ENCODE results near the gene TNIP1.

Gene TNIP1

DNA sequence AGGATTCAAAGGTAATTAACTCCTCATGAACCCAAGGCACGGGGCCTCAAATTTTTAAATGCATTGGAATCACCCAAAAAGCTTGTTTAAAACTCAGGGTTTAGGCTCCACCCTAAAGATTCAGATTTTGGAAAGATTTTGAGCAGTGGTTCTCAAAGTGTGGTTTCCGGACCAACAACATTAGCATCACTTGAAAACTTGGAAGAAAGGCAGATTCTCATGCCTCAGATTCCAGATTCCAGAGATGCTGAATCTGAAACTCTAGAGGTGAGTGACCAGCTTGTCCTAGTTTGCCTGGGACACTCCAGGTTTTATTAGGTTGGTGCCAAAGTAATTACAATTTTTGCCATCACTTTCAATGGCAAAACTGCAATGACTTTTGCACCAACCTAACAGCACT, 24.7 kb upstream of the TNIP1 start:
- no peak for DNase-seq (ENCODE audit: low read depth in 2 of 2)

DNA sequence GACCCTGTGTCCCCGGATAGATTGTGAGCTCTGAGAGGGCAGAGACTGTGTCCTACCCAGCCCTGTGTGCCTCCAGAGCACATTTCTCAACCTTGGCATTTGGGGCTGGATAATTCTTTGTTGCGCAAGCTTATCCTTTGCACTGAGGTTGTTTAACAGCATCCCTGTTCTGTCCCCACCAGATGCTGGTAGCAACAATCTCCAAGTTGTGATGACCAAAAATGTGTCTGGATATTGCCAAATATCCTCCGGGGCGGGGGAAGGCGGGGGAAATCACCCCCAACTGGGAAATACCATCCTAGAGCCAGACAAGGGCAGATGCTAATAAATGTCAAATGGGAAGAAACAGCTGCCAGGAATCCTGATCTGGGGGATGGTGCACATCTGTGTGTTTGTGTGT, 24.0 kb upstream of the TNIP1 start:
- DNase-seq (ENCODE audit: low read depth in 2 of 2): no peak

DNA sequence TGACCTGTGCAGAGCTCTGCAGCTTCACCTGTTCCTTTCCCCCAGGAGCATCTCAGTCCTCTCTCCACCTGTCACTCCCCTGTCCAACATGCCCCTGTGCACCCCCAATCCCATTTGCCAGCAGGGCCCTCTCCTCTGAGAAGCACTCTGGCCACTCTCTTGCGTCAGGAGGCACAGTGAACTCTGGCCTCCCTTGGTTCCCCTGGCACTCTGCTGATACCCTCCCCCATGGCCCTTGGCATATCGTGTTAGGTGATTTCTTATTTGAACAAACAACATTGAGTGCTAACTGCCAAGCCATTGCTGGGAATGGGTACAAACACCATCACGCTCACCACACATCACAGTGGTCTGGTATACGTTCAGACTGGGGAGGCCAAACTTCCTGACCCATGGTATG, 20.9 kb upstream of the TNIP1 start:
- no peak for DNase-seq (ENCODE audit: low read depth in 2 of 2)

DNA sequence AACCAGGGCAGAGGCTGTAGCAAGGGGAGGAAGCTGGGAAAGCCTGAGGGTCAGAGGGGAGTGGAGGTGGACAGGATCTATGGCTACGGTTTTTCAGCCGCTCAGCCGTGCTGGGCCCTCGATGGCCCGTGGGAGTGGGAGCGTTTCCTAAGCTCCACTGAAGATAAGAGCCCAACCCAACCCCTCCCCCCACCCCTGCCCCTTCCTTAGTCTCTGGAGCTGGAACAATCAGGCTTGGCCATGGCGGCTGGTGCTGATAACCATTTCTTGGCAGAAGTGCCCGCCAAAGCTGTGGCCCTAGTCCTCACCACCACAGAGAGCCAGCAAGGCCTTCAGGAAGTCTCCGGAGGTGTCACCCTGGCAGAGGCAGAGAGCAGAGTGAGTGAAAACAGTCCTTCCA, 20.3 kb upstream of the TNIP1 start:
- DNase-seq (ENCODE audit: low read depth in 2 of 2): no peak

DNA sequence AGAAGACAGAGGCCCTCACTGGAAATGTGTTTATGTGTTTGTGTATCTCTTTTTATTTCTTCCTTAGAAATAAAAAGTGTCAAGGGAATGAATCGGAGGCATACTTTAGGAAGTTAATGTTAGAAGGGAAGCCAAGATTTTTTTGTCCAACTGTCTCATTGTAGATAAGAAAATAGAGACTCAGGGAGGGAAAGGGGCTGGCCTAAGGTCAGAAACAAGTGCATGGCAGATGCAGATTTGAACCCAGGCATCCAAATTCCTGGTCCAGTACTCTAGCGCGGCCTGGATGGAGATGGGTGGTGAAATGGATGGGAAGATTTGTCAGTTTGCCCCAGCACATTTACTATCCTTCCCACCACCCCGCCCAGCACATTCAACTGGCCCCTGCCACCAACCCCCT, 19.8 kb upstream of the TNIP1 start:
- no peak for DNase-seq (ENCODE audit: low read depth in 2 of 2)

DNA sequence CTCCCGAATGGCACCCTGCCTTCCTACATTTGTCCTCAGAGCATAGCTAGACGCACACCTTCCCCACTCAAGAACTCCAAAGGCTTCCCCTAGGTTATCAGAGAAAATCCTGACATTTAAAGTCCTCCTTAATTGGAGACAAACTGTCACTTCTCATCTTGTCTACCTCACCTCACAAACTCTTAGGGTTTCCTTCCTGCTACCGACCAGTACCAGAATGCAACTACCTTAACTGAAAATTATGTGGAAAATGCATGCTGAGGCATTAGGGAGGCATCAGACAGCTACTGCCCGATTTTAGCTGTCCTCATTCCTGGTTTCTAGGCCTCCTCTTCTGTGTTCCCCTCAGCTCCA, 17.9 kb upstream of the TNIP1 start:
- DNase-seq (ENCODE audit: low read depth in 2 of 2): no peak

DNA sequence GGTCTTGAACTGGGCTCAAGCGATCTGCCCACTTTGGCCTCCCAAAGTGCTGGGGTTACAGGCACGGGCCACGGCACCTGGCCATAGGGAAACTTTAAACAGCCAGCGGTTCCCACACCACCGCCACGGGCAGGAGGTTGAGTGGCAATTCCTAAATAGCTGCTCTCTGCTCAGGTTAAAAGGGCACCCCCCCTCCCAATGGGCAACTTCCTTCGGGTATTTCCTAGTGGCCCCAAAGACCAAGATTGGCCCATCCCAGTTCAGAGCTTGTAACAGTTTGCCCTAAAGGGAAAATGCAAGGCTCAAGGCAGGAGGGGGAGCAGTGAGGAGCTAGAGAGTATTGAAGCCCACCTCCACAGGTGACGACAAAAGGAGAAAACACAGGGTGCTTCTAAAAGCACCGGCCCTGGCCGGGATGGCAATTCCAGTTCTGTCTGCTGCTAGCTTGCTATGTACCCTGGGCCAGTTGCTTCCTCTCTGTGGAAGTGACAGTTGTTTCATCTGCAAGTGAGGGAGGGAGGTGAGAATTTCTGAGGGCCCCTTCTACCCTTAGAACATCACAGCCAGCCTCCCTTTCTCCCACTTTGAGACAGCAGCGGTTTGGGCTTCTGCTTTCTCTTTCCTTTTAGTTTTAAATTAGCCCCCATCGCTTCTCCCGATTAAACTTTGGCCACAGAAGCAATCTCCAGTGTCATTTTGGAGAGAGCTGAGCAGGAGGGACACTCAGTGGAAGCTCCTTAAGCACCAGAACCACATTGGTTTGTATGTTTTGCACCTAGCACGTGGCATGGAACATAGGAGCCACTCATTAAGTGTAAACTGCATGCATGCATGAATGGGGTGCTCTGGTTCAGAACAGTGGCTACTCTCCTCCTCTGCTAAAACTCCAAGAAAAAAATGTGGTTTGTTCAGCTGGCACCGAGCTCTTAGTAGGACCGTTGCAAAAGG, 17.3 kb upstream of the TNIP1 start:
- no peak for DNase-seq (ENCODE audit: low read depth in 2 of 2)

DNA sequence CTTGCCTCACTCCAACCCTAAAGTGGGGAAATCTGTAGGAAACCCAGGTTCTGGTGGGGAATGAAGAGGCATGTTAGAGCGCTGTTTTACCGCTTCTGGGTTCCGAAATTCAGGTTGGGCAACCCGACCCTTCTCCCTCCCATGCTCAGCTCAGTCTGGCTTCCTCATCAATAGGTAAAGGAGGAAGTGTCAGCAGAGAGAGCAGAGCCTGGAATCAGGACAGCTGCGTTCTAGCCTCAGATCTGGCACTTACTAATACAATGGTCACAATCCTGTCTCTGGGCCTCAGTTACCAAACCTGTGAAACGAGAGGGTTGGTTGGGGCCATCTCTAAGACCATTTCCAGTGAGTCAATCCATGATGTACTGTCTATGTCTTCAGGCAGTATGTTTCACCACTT, 16.2 kb upstream of the TNIP1 start:
- no peak for DNase-seq (ENCODE audit: low read depth in 2 of 2)

DNA sequence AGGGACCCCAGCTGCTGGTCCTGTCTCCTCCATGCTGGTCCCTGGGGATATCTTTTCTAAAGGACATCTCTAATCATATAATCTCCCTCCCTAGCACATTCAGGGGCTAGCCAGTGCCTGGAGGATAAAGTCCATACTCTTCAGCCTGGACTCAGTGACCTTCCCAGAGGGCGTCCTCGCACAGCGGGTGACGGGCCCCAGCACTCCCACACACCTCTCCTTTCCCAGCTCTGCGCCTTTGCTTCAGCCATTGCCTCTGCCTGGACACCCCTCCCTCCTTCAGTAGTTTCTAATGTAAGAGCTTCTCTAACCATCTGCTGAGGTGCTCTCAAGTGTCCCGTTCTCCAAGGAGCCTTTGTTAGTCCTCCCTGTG, 15.2 kb upstream of the TNIP1 start:
- DNase-seq (ENCODE audit: low read depth in 2 of 2): no peak

DNA sequence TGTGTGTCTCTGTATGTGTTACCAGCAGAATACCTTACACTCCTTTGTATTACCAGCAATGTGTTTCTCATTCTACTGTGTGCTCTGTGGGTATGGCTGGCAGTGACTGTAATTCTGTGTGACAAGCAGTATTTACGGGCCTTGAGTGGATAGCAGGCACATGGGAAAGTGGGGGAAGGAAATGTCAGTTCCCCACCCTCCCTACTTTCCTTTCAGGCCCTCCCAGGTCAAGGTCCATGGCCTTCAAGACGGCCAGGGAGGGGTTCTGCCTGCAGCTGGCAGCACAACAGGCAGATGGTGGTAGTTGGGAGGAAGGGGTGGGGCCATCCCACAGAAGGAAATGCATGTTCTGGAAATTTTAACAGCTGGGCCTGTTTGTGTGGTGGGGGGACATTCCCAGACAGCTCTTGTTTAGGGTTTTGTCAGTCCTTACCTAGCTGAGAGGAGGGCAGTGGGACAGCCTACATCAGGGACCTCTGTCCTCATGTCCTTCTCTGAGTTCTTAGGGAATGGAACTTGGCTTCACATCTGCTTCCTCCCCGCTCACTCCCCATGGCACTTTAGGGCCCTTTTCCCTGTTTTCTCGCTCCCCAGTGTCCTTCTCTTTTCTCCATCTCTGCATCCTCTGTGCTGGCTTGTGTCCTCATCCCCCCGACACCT, 14.6 kb upstream of the TNIP1 start:
- DNase-seq (ENCODE audit: low read depth in 2 of 2): no peak

DNA sequence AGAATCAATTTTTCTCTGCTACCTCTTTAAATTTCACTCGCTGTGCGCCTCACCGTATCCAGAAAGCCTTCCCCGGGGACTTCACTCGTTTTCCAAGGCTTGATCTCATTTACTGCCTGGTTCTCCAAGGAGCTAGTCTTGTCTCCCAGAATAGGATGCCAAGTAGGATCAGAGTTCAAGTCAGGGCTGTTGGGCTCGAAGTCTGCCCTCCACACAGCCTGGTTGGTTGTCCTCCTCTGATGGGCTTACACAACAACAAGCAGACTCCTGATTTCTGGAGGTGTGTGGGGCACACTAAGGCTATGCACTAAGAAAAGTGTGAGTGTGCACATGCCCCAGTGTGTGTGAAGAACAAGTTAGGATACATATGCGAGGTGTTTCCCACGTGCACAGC, 14.0 kb upstream of the TNIP1 start:
- no peak for DNase-seq (ENCODE audit: low read depth in 2 of 2)

DNA sequence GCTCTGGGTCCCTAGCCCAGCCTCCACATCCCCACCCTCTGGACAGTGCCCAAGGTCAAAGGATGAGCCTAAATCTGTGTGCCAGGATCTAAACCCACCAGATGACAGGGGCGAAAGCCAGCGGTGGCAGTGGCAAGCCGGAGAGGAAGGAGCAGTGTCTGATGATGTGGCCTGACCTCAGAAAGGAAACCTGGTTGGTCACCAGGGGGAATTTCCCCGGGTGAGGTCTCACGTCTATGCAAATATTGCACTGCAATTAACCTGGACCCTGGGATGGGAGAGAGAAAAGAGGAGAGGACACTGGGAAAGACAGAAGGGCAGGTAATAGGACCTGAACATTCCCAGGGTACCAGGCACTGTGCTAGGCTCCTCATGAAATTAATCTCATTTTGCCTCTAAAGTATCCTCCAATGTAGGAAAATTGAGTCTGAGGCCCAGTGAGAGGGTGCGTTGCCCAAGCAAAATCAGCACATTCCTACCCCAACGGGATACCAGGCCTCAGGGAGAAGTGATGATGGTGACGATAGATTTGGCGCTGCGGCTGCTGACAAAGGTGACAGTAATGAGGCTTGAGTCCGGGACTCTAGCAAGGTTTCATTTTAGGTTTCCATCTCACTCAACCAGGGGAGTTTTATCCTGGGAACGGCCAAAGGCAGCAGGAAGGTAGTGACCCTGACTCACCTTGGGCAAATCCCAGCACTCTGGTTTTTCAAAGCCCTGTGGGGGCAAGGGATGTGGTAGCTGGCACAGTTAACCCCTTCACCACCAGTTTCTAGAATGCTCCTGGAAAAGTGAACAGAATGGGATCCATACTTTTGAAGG, 13.4 kb upstream of the TNIP1 start:
- peak; percentile 48 to 57 for DNase-seq (ENCODE audit: low read depth in 2 of 2)

DNA sequence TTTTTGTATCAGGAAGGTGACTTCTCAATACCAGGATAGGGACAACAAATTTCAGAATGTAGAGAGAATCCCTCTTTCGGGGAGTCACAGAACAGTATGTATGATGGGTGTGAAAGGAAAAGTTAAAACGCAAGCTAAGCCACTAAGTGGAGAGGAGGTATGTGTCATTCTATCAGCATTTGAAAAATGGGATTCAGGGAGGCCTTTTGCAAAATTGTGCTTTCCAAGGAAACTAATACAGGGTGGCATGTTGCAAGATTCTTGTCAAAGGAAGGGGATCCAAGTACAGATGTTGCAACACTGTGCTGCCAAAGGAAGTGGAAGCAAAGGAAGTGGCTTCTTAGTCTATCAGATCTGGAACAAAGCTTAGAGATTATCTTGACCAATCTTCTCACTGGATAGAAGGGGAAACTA, 12.6 kb upstream of the TNIP1 start:
- DNase-seq (ENCODE audit: low read depth in 2 of 2): no peak

DNA sequence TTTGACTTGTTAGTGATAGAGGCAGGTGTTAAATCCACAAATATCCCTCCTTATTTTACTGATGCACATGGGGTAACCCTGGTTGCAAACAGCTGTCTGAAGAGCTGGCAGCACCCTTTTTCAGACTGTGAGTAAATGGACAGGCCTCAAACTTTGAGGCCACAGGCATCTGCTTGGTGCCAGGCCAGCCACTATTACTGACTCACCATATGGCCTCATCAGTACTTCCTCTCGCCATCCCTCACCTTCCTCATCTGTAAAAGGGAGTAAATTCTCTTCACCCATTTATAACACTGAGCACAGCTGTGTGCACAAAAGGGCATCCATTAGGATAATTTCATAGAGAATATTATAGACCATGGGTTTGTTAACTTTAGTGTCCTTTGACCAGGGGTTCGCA, 11.9 kb upstream of the TNIP1 start:
- no peak for DNase-seq (ENCODE audit: low read depth in 2 of 2)

DNA sequence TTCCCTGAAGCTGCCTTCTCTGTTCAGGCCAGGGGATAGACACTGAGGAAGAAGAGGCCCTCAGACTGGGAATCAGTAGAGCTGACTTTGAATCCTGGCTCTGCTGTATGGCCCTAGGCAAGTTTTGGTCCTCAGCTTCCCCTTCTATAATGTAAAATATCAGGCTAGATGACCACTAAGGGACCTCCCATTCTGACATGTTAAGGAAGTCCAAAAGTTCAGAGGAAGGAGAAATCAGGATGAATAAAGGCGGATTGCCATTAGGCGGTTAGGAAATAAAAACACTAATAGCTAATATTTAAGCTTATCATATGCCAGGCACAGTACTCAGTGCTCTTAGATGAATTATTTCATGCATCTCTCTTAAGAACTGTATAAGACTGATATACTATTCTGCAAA, 8.9 kb upstream of the TNIP1 start:
- no peak for DNase-seq (ENCODE audit: low read depth in 2 of 2)

DNA sequence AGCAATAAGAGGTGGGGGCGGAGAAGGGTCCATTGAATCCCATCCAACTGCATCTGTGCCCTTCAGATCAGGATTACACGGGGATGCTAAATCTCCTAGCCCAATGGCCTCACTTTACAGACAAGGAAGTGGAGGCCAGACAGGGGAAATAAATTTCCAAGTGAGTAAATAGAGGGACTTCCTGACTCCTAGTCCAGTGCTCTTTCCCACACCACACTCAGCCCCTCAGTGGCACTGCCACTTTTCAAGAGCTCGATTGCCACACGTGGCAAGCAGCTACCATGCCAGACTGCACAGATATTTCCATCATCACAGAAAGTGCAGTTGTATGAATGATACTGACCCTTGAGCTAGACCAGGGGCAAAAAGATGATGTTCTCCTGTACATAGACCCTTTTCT, 8.2 kb upstream of the TNIP1 start:
- no peak for DNase-seq (ENCODE audit: low read depth in 2 of 2)

DNA sequence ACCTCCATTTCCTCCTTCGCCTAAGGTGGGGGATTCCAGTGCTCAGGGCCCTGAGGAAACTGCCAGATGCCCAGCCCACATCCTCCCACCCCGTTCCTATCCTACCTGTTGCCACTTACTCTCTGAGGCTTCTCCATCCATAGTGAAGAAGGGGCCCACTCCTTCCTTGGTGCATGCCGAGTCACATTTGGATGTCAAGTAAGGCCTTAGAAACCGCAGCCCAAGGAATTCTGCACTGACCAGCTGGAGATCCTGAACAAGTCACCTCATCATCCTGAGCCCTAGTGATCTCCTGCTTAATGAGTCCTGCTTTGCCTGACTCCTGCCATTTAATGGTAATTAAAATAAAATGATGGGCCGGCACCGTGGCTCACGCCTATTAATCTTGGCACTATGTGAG, 6.7 kb upstream of the TNIP1 start:
- no peak for DNase-seq (ENCODE audit: low read depth in 2 of 2)

DNA sequence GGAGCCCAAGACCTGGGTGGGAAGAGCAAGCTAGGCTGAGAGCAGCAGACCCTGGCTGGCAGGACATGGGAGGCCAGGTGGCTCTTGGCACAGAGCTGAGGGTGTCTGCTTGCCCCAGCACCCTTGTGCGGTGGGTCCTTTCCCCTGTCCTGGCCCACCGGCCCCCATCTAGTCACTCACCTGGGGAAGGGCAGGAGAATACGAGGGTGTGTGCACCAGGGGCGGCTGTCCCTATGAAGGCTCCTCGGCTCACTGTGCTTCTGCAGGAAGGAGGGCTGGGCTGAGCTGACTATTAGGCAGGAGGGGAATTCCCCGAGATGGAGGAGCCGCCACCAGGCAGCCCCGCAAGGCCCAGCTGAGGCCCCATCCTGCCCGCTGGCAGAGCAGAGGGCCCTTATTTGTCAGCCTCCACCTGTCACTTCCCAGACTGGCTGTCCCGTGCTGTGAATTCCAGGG, 6.1 kb upstream of the TNIP1 start:
- peak; percentile 46 to 56 for DNase-seq (ENCODE audit: low read depth in 2 of 2)

DNA sequence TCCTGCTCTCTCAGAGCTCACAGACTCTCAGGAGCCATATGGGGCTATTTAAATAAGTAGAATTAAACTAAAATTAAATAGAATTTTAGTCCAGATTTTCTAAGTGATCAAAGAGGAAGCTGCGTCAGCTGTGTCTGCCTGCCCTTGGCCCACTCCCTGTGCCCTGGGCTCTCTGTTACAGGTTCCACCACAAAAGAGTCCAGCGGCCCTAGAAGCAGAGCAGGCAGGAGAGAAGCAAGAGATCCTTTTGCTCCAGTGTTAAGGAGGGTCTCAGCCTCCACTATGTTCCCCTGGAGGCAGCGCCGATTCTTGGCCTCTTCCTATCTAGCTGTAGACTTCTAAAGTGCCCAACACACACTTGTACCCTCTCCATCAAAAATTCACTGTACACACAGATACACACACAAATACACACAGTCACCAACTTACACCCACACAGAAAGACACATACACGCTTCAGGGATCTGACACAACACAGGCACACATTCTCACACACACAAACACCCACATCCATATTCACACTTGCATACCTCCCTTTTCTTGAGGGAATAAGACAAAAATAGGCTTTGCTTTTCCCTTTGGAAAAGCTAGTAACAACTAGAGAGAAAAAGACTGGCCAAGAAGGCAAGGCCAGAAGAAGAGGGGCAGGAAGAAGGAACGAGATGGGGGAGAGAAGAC, 5.5 kb upstream of the TNIP1 start:
- DNase-seq (ENCODE audit: low read depth in 2 of 2): no peak

DNA sequence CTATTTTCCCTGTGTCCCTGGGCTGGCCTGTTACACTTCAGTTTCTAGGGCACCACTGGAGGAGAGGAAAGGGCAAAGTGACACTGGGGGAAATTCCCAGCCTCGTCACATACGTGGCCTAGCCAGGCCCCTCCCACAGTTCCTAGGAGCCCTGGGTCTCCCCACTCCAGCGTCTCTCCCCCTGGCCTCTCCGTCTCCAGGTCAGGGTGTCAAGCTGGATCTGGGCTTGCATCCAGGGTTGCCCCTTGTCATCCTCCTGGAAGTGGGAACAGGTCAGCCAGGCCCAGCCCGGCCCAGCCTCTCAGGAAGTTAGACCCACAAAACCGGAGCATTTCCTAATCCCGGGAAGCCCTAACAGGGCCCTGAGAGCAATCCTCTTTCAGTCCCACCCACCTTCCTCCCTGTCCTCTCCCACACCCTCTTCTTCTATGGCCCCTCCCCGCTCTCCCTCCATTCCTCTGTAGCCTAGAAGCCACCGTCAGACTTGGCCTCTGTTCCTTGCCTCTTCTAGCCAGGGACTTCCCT, 4.7 kb upstream of the TNIP1 start:
- DNase-seq (ENCODE audit: low read depth in 2 of 2): no peak

DNA sequence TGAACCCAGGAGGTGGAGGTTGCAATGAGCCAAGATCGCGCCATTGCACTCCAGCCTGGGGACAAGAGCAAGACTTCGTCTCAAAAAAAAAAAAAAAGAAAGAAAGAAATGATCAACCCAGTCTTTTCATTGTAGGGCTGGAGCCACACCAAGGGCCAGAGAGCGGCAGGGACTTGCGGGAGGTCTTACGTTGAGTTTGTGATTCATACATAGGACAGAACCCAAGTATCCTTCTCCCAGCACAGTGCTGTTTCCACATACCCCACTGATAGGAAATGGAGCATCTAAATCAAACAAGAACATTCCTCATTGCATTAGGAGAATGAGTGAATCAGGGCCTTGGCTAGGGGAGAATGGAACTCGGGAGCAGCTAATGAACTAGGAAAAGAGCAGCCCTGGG, 3.5 kb upstream of the TNIP1 start:
- no peak for DNase-seq (ENCODE audit: low read depth in 2 of 2)
